Measurements from ENCODE around the gene RAB6A.
"Not testable (repeated sequence)": the region's sequence is repeated elsewhere in the genome, so short reads cannot be mapped to it uniquely, and the experiment has no call there.

DNA sequence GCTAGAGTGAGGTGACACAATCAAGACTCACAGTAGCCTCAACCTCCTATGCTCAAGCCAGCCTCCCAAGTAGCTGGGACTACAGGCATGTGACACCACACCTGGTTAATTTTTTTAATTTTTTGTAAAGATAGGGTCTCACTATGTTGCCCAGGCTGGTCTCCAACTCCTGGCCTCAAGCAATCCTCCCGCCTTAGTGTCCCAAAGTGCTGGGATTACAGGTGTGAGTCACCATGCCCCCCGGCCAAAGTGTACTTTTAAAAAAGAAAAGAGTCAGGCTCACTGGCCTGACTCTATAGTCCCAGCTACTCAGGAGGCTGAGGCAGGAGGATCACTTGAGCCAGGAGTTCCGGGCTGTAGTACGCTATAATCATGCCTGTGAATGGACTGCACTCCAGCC is 10.0 kb downstream of the RAB6A start:
- not testable (repeated sequence) for TF ChIP-seq YY1 (IDR thresholded peaks at IDR 0.05; ENCODE audit: insufficient read depth, insufficient read length); SUZ12 (IDR thresholded peaks at IDR 0.05; ENCODE audit: extremely low read depth, insufficient read depth, insufficient read length)
